CD4-positive, CD25-positive, alpha-beta regulatory T cell (primary cell): Measurements from ENCODE around the gene RECQL5. TPM values are rescaled to one million over a fixed set of nuclear protein-coding genes. Genes with fewer than 3 reads are reported as not detected.

Source experiments
- ATAC-seq, 2 donors: fragments of 150-1000 bp; cut with Tn5 transposase; one replicate each; pipeline ENCODE4 v1.10.0; 2021; ENCODE audit warnings: low read depth in 2 of 2, moderate number of reproducible peaks in 2 of 2, moderate library complexity in 1 of 2
- DNase-seq, 3 donors: peaks; one replicate each; pipeline versions ENCODE4 v3.0.0 to v3.0.0-alpha.2; 2012 to 2022; ENCODE audit warnings: mixed read lengths in 1 of 3
- H3K27ac ChIP-seq: one replicate; pipeline ENCODE4 v1.7.0; 2013; ENCODE audit warnings: mild to moderate bottlenecking, low read length; ENCODE audit not compliant: insufficient read depth, poor library complexity, severe bottlenecking
- H3K27me3 ChIP-seq: one replicate; pipeline ENCODE4 v1.7.0; 2013; ENCODE audit warnings: low read length; ENCODE audit not compliant: control insufficient read depth, insufficient read depth
- H3K36me3 ChIP-seq: one replicate; pipeline ENCODE4 v1.7.0; 2013; ENCODE audit warnings: mild to moderate bottlenecking, low read length, moderate library complexity; ENCODE audit not compliant: control insufficient read depth, insufficient read depth
- H3K4me1 ChIP-seq: 2 replicates; pipeline ENCODE4 v1.7.0; 2013; ENCODE audit warnings: mild to moderate bottlenecking, low read length; ENCODE audit not compliant: insufficient read depth, control insufficient read depth, poor library complexity, severe bottlenecking
- H3K4me3 ChIP-seq: one replicate; pipeline ENCODE4 v1.7.0; 2013; ENCODE audit warnings: low read depth, mild to moderate bottlenecking, low read length, moderate library complexity
- H3K9me3 ChIP-seq, 2 experiments: 1 replicate in 1 of 2; 2 replicates in 1 of 2; pipeline ENCODE4 v1.7.0; 2013; ENCODE audit warnings: low read length in 2 of 2, mild to moderate bottlenecking in 1 of 2, moderate library complexity in 1 of 2; ENCODE audit not compliant: control insufficient read depth in 2 of 2
- H3K27ac Mint-ChIP-seq, 3 donors: one replicate each; pipeline ENCODE4 v1.8.0; 2020 to 2022; ENCODE audit warnings: mild to moderate bottlenecking in 3 of 3, mixed read lengths in 3 of 3, moderate library complexity in 2 of 3
- H3K27me3 Mint-ChIP-seq: one replicate; pipeline ENCODE4 v1.8.0; 2022; ENCODE audit warnings: mild to moderate bottlenecking, mixed read lengths
- H3K36me3 Mint-ChIP-seq: one replicate; pipeline ENCODE4 v1.8.0; 2020; ENCODE audit warnings: mixed read lengths
- H3K4me1 Mint-ChIP-seq, 4 donors: one replicate each; pipeline ENCODE4 v1.8.0; 2020 to 2022; ENCODE audit warnings: mixed read lengths in 4 of 4, mild to moderate bottlenecking in 1 of 4
- H3K4me3 Mint-ChIP-seq, 4 donors: one replicate each; pipeline ENCODE4 v1.8.0; 2020 to 2022; ENCODE audit warnings: mild to moderate bottlenecking in 4 of 4, mixed read lengths in 4 of 4, moderate library complexity in 3 of 4
- H3K9me3 Mint-ChIP-seq, 7 donors: one replicate each; pipeline ENCODE4 v1.8.0; 2020 to 2022; ENCODE audit warnings: mixed read lengths in 7 of 7, mild to moderate bottlenecking in 3 of 7, moderate library complexity in 2 of 7
- polyA plus RNA-seq, 4 donors: library from polyadenylated mRNA; unstranded; fragments of 300-500 nt; fragmentation: Illumina TruSeq; gene quantifications; one replicate each; pipeline ENCODE4 v1.2.3, GENCODE V29; 2021
- total RNA-seq: library from RNA; stranded (reverse); gene quantifications from one replicate; pipeline ENCODE4 v1.2.3, GENCODE V29; 2022

Gene RECQL5
- total and polyA plus RNA-seq, 5 donors from 2014 or later, result 8.7 to 25.5 (median 13.2) TPM

DNA sequence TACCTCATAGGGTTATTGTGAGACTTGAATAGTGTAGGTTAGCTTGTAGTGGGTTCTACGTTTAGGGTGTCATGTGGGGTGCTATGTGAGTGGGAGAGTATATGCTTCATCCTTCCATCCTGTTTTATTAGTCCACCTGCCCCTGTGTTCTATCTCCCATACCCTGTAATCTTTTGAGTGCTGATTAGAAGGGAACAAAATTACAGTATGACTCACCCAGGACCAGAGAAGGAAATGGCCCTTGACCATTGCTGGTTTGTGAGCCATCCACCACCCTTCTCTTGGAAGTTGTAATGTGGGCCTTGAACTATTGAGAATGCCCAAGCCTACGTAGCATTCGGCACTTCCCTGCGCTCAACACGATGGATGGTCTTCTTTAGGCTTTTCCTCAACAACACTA, 17.3 kb upstream of the RECQL5 start:
- Mint-ChIP-seq H3K4me1 (peaks cover 6 to 62% (median 33%) of the 10 kb centered on the region in 4 donors), H3K27me3 (no peaks in the 10 kb centered on the region), H3K36me3 (peaks cover 14% of the 10 kb centered on the region), H3K27ac (no peak overlapping the region), H3K9me3 (peaks cover 0 to 1% (median 0%) of the 10 kb centered on the region in 7 donors), H3K4me3 (no peak overlapping the region)
- peaks cover 31% of the 10 kb centered on the region for H3K36me3 ChIP-seq
- H3K9me3 ChIP-seq, result no peaks in the 10 kb centered on the region
- H3K4me1 ChIP-seq, result peaks cover 15% of the 10 kb centered on the region
- no peak overlapping the region for H3K27ac ChIP-seq
- DNase-seq (no peak), ATAC-seq (no peak)
- no peak overlapping the region for H3K4me3 ChIP-seq
- no peaks in the 10 kb centered on the region for H3K27me3 ChIP-seq

GRCh38 chr17:75683583-75683982, 16.6 kb upstream of the RECQL5 start:
- no peak overlapping the region for H3K27ac ChIP-seq
- H3K36me3 ChIP-seq, result peaks cover 33% of the 10 kb centered on the region
- peaks cover 5 to 55% (median 27%) of the 10 kb centered on the region in 4 donors for H3K4me1 Mint-ChIP-seq
- no peaks in the 10 kb centered on the region for H3K27me3 ChIP-seq
- H3K9me3 Mint-ChIP-seq, result peaks cover 0 to 1% (median 0%) of the 10 kb centered on the region in 7 donors
- no peaks in the 10 kb centered on the region for H3K27me3 Mint-ChIP-seq
- no peak overlapping the region for H3K4me3 ChIP-seq
- H3K4me3 Mint-ChIP-seq, result no peak overlapping the region
- peaks cover 9% of the 10 kb centered on the region for H3K4me1 ChIP-seq
- ATAC-seq (no peak), DNase-seq (no peak)
- no peaks in the 10 kb centered on the region for H3K9me3 ChIP-seq
- peaks cover 14% of the 10 kb centered on the region for H3K36me3 Mint-ChIP-seq
- H3K27ac Mint-ChIP-seq, result no peak overlapping the region

DNA sequence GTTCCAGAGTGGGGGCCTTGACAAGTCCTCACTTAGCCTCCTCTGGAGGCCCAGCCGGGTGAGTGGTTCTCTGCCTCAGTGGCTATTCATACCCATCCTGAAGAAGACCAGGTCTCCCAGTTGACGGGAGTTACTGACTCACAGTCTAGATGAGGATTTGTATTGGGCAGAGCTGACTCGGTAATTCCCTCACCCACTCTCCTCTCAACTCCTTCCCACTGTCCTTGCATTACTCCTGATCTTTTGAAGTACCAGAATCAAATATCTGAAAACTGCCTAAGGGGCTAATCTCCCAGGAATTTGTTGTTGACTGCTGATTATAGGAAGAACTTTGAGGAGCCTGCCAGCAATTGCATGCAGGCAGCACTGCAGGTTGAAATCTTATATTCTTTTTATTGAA, 14.3 kb upstream of the RECQL5 start:
- Histone ChIP-seq H3K27ac (no peak overlapping the region), H3K4me3 (no peak overlapping the region), H3K4me1 (no peaks in the 10 kb centered on the region), H3K9me3 (no peaks in the 10 kb centered on the region), H3K27me3 (no peaks in the 10 kb centered on the region), H3K36me3 (peaks cover 44% of the 10 kb centered on the region)
- Mint-ChIP-seq H3K36me3 (peaks cover 7% of the 10 kb centered on the region), H3K4me3 (no peak overlapping the region), H3K27me3 (no peaks in the 10 kb centered on the region), H3K27ac (peak overlapping the region in 1 of 3 donors; percentile 69), H3K9me3 (peaks cover 0 to 1% (median 0%) of the 10 kb centered on the region in 7 donors), H3K4me1 (peaks cover 0 to 38% (median 18%) of the 10 kb centered on the region in 4 donors)
- no peak for ATAC-seq
- DNase-seq, result no peak

DNA sequence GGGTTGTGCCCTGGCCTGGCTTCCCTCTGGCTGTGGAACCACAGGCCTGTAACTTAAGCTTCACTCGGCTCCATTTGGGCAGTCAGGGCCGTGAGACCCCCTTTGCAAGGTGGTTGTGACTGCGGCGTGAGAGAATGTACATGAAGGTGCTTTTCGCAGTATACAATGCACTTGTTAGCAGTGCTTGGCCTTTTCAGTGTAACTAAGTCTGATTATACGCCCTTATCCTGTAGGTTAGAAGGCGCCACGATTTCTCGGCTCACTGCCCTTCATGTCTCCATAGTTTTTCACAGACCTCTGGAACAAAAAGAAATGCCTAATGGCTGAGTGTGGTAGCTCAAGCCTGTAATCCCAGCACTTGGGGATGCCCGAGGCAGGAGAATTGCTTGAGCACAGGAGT, 13.5 kb upstream of the RECQL5 start:
- no peaks in the 10 kb centered on the region for H3K27me3 ChIP-seq
- peaks cover 45% of the 10 kb centered on the region for H3K36me3 ChIP-seq
- Mint-ChIP-seq H3K9me3 (peaks cover 0 to 1% (median 0%) of the 10 kb centered on the region in 7 donors), H3K27ac (no peak overlapping the region), H3K27me3 (no peaks in the 10 kb centered on the region), H3K36me3 (peaks cover 4% of the 10 kb centered on the region), H3K4me3 (no peak overlapping the region), H3K4me1 (peaks cover 0 to 36% (median 15%) of the 10 kb centered on the region in 4 donors)
- no peaks in the 10 kb centered on the region for H3K9me3 ChIP-seq
- DNase-seq (no peak), ATAC-seq (no peak)
- H3K4me1 ChIP-seq, result no peaks in the 10 kb centered on the region
- no peak overlapping the region for H3K27ac ChIP-seq
- no peak overlapping the region for H3K4me3 ChIP-seq

- Histone ChIP-seq H3K36me3 (peaks cover 45% of the 10 kb centered on the region), H3K27me3 (no peaks in the 10 kb centered on the region), H3K4me3 (no peak overlapping the region), H3K9me3 (no peaks in the 10 kb centered on the region), H3K27ac (no peak overlapping the region), H3K4me1 (peaks cover 4% of the 10 kb centered on the region)
- peaks cover 0 to 33% (median 16%) of the 10 kb centered on the region in 4 donors for H3K4me1 Mint-ChIP-seq
- ATAC-seq (no peak), DNase-seq (no peak)
- H3K27ac Mint-ChIP-seq, result peak overlapping the region in 1 of 3 donors; percentile 66
- peaks cover 0 to 1% (median 0%) of the 10 kb centered on the region in 7 donors for H3K9me3 Mint-ChIP-seq
- no peaks in the 10 kb centered on the region for H3K27me3 Mint-ChIP-seq
- H3K36me3 Mint-ChIP-seq, result no peaks in the 10 kb centered on the region
- H3K4me3 Mint-ChIP-seq, result no peak overlapping the region
Observed at GRCh38 chr17:75679706-75680211, 12.8 kb upstream of the RECQL5 start.

DNA sequence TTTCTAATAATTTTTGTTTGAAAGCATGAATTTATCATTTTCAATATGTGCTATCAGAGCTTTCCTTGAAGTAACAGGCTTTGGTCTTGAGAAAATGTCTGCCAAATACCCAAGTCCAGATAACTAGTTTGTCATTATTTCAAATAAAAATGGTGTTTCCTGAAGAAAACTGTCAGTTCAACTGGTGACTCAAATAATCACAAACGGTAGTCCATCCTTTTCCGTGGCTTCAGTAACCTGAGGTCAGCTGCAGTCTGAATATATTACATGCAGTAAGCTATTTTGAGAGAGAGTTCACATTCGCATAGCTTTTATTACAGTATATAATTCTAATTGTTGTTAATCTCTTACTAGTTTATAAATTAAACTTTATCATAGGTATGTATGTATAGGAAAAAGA, 9.5 kb upstream of the RECQL5 start:
- peaks cover 0 to 1% (median 0%) of the 10 kb centered on the region in 7 donors for H3K9me3 Mint-ChIP-seq

GRCh38 chr17:75673487-75673886, 6.5 kb upstream of the RECQL5 start:
- H3K9me3 ChIP-seq, result no peaks in the 10 kb centered on the region
- H3K27ac Mint-ChIP-seq, result no peak overlapping the region
- no peaks in the 10 kb centered on the region for H3K27me3 ChIP-seq
- no peak overlapping the region for H3K4me3 ChIP-seq
- peaks cover 62% of the 10 kb centered on the region for H3K36me3 ChIP-seq
- no peak overlapping the region for H3K27ac ChIP-seq
- peaks cover 2 to 31% (median 21%) of the 10 kb centered on the region in 4 donors for H3K4me1 Mint-ChIP-seq
- H3K36me3 Mint-ChIP-seq, result peaks cover 12% of the 10 kb centered on the region
- H3K27me3 Mint-ChIP-seq, result no peaks in the 10 kb centered on the region
- no peak for ATAC-seq
- no peaks in the 10 kb centered on the region for H3K9me3 Mint-ChIP-seq
- peaks cover 5% of the 10 kb centered on the region for H3K4me1 ChIP-seq
- DNase-seq, result no peak
- no peak overlapping the region for H3K4me3 Mint-ChIP-seq

More for the DNA sequence above, 9.5 kb upstream of the RECQL5 start:
- no peaks in the 10 kb centered on the region for H3K27me3 Mint-ChIP-seq
- Histone ChIP-seq H3K4me3 (no peak overlapping the region), H3K4me1 (peaks cover 4% of the 10 kb centered on the region), H3K27me3 (no peaks in the 10 kb centered on the region), H3K36me3 (peaks cover 62% of the 10 kb centered on the region), H3K9me3 (no peaks in the 10 kb centered on the region), H3K27ac (no peak overlapping the region)
- no peak overlapping the region for H3K27ac Mint-ChIP-seq
- no peak for DNase-seq
- ATAC-seq, result no peak
- peaks cover 5% of the 10 kb centered on the region for H3K36me3 Mint-ChIP-seq
- H3K4me1 Mint-ChIP-seq, result peaks cover 0 to 23% (median 9%) of the 10 kb centered on the region in 4 donors
- no peak overlapping the region for H3K4me3 Mint-ChIP-seq

DNA sequence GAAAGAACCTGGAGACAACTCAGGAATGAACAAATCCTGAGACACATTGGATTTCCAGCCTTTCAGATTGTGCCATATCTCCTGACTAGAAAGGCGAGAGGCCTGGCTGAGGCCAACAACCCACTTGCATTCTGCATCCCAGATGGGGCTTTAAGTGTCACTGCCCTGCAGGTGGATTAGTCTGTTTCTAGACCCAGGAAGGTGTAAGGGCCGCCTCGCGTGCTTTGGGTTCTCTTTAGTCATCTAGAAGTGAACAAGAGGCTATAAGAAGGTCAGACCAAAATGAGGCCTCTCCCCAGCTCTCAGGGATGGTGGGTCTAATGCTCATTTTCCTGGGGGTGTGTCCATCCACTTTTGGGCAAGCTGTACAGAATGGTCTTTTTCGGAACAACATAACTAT, 5.1 kb upstream of the RECQL5 start:
- Mint-ChIP-seq H3K4me3 (peak overlapping the region in 1 of 4 donors; percentile 5), H3K4me1 (peaks cover 7 to 31% (median 23%) of the 10 kb centered on the region in 4 donors), H3K36me3 (peaks cover 15% of the 10 kb centered on the region)

More for the DNA sequence above, 5.1 kb upstream of the RECQL5 start:
- no peaks in the 10 kb centered on the region for H3K9me3 Mint-ChIP-seq
- no peaks in the 10 kb centered on the region for H3K27me3 Mint-ChIP-seq
- Histone ChIP-seq H3K27me3 (no peaks in the 10 kb centered on the region), H3K4me1 (peaks cover 15% of the 10 kb centered on the region), H3K4me3 (no peak overlapping the region), H3K9me3 (no peaks in the 10 kb centered on the region), H3K36me3 (peaks cover 55% of the 10 kb centered on the region), H3K27ac (no peak overlapping the region)
- no peak overlapping the region for H3K27ac Mint-ChIP-seq
- DNase-seq (no peak), ATAC-seq (no peak)
